ENCODE results near the gene SRPX2. TPM values are rescaled to one million over a fixed set of nuclear protein-coding genes. Genes with fewer than 3 reads are reported as not detected.

SRPX2 gene
- total and polyA plus RNA-seq, 2 of the 13 experiments (the other 11 are each of a cell fraction or from before 2014, with no cell fraction given) = 1.5 to 6.7 TPM

DNA sequence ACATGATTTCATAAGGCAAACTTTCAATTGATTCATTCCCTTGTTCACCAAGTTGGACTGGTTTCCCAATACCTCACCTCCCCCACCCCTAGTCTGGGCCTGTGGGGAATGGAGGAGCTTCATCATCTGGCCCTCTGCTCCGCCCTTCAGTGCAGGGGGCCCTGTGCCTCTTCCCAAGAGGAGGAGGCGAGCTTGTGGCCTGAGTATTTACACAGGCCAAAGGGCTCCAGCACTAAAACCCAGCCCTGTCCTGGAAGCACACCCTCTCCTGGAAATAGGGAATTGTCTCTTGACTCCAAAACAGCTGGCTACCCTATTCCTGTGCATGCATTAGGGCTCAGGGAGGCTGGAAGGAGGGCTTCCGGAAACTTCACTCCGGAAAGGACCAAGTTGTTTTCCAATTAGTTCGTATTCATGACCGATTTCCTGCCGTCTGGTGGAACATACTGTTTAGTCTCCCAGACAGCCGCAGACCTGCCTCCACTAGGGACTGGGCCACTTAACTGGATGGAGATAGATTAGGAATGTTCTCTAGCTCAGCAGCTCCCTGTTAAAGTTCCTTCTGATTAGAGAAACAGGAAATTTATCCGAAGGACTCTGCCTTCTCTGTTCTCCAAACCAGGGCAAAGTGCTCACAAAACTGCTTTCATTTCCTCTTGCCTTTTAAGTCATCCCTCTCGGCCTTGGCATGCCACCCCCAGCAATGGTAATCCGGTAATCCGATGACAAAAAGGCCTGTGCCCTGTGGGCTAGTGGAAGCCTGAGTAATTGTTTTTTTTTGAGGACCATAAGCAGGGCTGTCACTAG lies 5.8 kb downstream of the SRPX2 start (continued):
- TF ChIP-seq, protein P1, sequence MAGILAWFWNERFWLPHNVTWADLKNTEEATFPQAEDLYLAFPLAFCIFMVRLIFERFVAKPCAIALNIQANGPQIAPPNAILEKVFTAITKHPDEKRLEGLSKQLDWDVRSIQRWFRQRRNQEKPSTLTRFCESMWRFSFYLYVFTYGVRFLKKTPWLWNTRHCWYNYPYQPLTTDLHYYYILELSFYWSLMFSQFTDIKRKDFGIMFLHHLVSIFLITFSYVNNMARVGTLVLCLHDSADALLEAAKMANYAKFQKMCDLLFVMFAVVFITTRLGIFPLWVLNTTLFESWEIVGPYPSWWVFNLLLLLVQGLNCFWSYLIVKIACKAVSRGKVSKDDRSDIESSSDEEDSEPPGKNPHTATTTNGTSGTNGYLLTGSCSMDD (CRISPR knock-in tag; IDR thresholded peaks at IDR 0.05) = no peak
- TF ChIP-seq CC2D1A (CRISPR knock-in tag; IDR thresholded peaks at IDR 0.05) (no peak), ZBTB20 (CRISPR knock-in tag; IDR thresholded peaks at IDR 0.05; ENCODE audit: borderline replicate concordance, low read depth) (no peak), ZBTB21 (CRISPR knock-in tag; IDR thresholded peaks at IDR 0.05) (no peak), ZMYM3 (CRISPR knock-in tag; IDR thresholded peaks at IDR 0.05) (no peak), KAT2B (IDR thresholded peaks at IDR 0.05; ENCODE audit: borderline replicate concordance, low read depth, low read length) (no peak), ZNF839 (CRISPR knock-in tag; IDR thresholded peaks at IDR 0.05; ENCODE audit: borderline replicate concordance) (no peak), STAT5B (CRISPR knock-in tag; IDR thresholded peaks at IDR 0.05) (no peak), ZNF263 (CRISPR knock-in tag; IDR thresholded peaks at IDR 0.05) (no peak), ZNF543 (CRISPR knock-in tag; IDR thresholded peaks at IDR 0.05) (no peak), THAP11 (CRISPR knock-in tag; IDR thresholded peaks at IDR 0.05) (peak; percentile 37; the same call in 1 of the 2 replicates), SIN3B (IDR thresholded peaks at IDR 0.05; ENCODE audit: low read length) (no peak), ZSCAN21 (CRISPR knock-in tag; IDR thresholded peaks at IDR 0.05; ENCODE audit: borderline replicate concordance) (no peak), DPF2 (CRISPR knock-in tag; IDR thresholded peaks at IDR 0.05; ENCODE audit: borderline replicate concordance, low read depth) (no peak), ELF3 (CRISPR knock-in tag; IDR thresholded peaks at IDR 0.05) (no peak), RAD51 (IDR thresholded peaks at IDR 0.05; ENCODE audit: borderline replicate concordance) (no peak), CBX1 (IDR thresholded peaks at IDR 0.05; ENCODE audit: low read depth) (no peak), CBX5 (CRISPR knock-in tag; IDR thresholded peaks at IDR 0.05; ENCODE audit: borderline replicate concordance) (peak; percentile 41; the same call in 1 of the 2 replicates), REPIN1 (CRISPR knock-in tag; IDR thresholded peaks at IDR 0.05; ENCODE audit: borderline replicate concordance, low read depth) (0 out of 2 replicates have a peak, but pooled peaks have one; percentile 27), ZNF512 (CRISPR knock-in tag; IDR thresholded peaks at IDR 0.05) (no peak), RFXAP (CRISPR knock-in tag; IDR thresholded peaks at IDR 0.05; ENCODE audit: borderline replicate concordance) (no peak), MBD4 (IDR thresholded peaks at IDR 0.05; ENCODE audit: borderline replicate concordance, low read length) (no peak), ZNF674 (CRISPR knock-in tag; IDR thresholded peaks at IDR 0.05; ENCODE audit: low read depth) (no peak)
- TF ChIP-seq, protein P2, sequence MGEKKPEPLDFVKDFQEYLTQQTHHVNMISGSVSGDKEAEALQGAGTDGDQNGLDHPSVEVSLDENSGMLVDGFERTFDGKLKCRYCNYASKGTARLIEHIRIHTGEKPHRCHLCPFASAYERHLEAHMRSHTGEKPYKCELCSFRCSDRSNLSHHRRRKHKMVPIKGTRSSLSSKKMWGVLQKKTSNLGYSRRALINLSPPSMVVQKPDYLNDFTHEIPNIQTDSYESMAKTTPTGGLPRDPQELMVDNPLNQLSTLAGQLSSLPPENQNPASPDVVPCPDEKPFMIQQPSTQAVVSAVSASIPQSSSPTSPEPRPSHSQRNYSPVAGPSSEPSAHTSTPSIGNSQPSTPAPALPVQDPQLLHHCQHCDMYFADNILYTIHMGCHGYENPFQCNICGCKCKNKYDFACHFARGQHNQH (CRISPR knock-in tag; IDR thresholded peaks at IDR 0.05) = no peak
- TF ChIP-seq, protein P3, sequence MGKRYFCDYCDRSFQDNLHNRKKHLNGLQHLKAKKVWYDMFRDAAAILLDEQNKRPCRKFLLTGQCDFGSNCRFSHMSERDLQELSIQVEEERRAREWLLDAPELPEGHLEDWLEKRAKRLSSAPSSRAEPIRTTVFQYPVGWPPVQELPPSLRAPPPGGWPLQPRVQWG (CRISPR knock-in tag; IDR thresholded peaks at IDR 0.05; ENCODE audit: borderline replicate concordance, low read depth) = no peak
- TF ChIP-seq, protein P4, sequence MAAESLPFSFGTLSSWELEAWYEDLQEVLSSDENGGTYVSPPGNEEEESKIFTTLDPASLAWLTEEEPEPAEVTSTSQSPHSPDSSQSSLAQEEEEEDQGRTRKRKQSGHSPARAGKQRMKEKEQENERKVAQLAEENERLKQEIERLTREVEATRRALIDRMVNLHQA (CRISPR knock-in tag; IDR thresholded peaks at IDR 0.05) = no peak
